Ishikawa (cell line): ENCODE measurements around the gene SLC44A1.

ENCODE experiments used
- EP300 ChIP-seq: IDR thresholded peaks from 2 replicates; pipeline ENCODE4 v1.6.1; 2012; ENCODE audit warnings: borderline replicate concordance
- NFIC ChIP-seq: IDR thresholded peaks from 2 replicates; pipeline ENCODE4 v1.6.1; 2012
- REST ChIP-seq: IDR thresholded peaks from 2 replicates; pipeline ENCODE4 v1.6.1; 2012; ENCODE audit warnings: low read depth, mild to moderate bottlenecking
- TAF1 ChIP-seq: IDR thresholded peaks from 2 replicates; pipeline ENCODE4 v1.6.1; 2012; ENCODE audit warnings: low read depth, mild to moderate bottlenecking
- TEAD4 ChIP-seq: IDR thresholded peaks from 2 replicates; pipeline ENCODE4 v1.6.1; 2012

GRCh38 chr9:105275938-105276337, 31.5 kb downstream of the SLC44A1 start:
- TF ChIP-seq NFIC = no peak
- no peak for TF ChIP-seq EP300
- no peak for TF ChIP-seq TEAD4
- no peak for TF ChIP-seq REST
- TF ChIP-seq TAF1 = no peak
